Epithelial cell of esophagus (primary cell): ENCODE data around the gene NDUFA11.

Experiments
- DNase-seq: peaks from one replicate; pipeline ENCODE4 v3.0.0; 2010; ENCODE audit warnings: low read depth
- H3K4me3 ChIP-seq: 2 replicates; pipeline ENCODE4 v1.5.1; 2011; ENCODE audit warnings: mild to moderate bottlenecking, low read length, control low read depth
- TF ChIP-seq, protein P1 (sequence below): IDR thresholded peaks from 2 replicates; pipeline ENCODE4 v1.5.1; 2011; ENCODE audit warnings: low read depth, mild to moderate bottlenecking, low read length, control low read depth, inconsistent platforms; ENCODE audit not compliant: insufficient read depth; ENCODE audit errors: missing control alignments

Gene NDUFA11

DNA sequence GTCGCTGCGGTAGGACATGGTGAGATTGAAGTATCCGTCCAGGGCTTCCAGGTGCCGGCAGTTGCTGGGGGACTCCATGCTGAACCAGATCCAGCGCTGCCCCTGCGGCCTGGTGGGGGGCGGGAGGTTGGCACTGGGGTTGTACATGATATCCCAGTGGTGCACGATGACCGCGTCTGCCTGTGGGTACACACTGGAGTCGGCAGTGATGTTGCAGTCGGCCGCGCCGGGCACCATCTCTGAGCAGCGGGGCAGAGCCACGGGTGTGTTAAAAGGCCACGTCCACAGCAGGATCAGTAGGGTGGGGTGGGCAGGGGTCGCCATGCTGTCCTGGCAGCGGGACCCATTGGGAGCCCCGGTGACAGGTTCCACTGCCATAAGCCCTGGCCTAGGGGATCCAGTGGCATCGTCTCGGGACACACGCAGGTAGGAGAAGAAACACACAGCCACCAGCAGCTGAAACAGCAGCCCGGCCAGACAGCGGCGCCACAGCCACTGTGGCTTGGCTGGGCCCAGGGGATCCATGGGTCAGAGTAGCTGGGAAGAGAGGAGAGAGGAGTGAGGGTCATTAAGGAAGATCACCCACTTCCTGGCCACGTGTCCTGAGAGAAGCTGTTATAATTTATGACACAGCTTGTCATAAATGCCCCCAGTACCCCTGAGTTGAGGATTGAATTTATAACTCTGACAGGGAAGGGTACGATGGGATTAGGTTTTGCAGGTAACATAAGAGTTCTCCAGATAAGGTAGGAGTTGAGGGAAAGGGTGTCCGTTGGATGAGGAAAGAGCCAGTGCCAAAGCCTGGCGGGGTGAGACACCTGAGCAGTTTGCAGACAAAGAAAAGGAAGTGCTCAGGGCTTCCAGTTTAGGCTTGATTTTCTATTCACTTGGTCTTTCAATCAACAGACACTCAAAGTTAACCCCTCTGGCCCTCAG is 36.1 kb downstream of the NDUFA11 start:
- TF ChIP-seq, protein P1, sequence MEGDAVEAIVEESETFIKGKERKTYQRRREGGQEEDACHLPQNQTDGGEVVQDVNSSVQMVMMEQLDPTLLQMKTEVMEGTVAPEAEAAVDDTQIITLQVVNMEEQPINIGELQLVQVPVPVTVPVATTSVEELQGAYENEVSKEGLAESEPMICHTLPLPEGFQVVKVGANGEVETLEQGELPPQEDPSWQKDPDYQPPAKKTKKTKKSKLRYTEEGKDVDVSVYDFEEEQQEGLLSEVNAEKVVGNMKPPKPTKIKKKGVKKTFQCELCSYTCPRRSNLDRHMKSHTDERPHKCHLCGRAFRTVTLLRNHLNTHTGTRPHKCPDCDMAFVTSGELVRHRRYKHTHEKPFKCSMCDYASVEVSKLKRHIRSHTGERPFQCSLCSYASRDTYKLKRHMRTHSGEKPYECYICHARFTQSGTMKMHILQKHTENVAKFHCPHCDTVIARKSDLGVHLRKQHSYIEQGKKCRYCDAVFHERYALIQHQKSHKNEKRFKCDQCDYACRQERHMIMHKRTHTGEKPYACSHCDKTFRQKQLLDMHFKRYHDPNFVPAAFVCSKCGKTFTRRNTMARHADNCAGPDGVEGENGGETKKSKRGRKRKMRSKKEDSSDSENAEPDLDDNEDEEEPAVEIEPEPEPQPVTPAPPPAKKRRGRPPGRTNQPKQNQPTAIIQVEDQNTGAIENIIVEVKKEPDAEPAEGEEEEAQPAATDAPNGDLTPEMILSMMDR: no peak

DNA sequence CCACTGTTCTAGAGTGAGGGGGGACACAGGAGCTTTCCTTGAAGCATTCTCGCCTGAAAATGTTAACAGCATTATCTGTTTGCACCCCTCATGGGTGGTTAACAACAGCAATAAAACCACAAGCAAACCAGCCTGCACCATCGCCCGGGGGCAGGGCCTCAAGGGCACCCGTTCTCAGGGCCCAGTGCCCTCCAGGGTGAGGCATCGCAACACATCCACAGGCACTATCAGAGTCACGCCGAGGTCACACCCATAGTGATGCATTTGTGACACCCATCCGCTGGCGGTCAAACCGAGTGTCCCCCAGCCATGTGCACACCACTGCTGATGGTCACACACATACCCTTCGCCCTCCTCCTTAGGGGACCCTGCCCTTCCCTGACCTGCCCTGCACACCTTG is 37.8 kb downstream of the NDUFA11 start:
- no peak overlapping the region for H3K4me3 ChIP-seq
- TF ChIP-seq, protein P1: no peak
- DNase-seq: no peak

More for the DNA sequence above, 36.1 kb downstream of the NDUFA11 start:
- DNase-seq: no peak
- no peak overlapping the region for H3K4me3 ChIP-seq

DNA sequence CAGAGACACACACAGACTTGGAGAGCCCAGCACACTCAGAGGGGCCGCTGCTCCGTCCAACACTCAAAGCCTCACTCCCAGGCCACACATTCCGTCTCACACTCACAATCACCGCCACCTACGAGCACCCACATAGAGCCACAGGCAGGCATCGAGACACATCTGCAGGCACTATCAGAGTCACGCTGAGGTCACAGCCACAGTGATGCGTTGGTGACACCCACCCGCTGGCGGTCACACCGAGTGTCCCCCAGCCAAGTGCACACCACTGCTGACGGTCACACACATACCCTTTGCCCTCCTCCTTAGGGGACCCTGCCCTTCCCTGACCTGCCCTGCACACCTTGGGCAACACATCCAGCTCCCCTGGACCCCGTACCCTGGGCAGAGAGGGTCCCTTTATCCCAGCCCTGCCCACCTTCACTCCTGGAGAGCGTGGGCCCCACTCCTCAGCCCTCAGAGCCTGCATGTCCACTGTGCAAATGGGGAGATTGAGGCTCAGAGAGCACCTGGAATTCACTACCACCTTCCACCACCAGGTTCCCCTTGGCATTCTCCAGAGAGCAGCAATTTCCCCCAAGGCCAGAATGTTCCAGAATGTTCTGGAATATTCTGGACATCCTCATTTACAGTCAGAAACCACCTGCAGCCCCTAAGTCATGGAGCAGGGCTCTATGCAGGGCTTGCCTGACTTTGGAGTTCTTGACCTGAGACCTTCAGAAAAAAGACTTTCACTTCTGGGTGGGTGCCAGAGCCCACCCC is 38.7 kb downstream of the NDUFA11 start:
- TF ChIP-seq, protein P1: peak; percentile 33
- no peak overlapping the region for H3K4me3 ChIP-seq
- DNase-seq: no peak

DNA sequence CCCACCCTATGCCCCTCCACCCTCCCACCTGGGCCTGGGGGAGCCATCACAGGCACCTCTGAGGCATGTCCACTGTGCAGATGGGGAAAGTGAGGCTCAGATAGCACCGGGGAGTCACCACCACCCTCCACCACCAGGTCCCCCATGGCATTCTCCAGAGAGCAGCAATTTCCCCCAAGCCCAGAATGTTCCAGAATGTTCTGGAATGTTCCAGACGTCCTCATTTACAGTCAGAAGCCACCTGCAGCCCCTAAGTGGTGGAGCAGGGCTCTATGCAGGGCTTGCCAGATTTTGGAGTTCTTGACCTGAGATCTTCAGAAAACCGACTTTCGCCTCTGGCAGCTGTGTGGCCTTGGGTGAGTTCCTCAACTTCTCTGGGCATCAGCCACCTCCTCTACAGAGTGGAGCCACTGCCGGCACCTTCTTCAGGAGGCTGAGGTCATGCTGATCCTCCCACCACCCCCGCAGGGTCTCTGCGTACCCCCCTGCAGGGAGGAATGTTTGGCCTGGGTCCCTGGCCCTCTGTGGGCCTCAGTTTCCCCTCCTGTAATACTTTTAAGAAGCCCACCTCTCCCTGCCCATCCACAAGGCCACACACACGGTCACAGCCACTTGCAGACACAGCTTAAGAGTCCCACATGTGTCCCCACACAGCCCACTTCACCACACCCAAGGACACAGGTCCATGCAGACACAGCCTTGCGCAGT is 39.4 kb downstream of the NDUFA11 start:
- TF ChIP-seq, protein P1: no peak
- DNase-seq: no peak

DNA sequence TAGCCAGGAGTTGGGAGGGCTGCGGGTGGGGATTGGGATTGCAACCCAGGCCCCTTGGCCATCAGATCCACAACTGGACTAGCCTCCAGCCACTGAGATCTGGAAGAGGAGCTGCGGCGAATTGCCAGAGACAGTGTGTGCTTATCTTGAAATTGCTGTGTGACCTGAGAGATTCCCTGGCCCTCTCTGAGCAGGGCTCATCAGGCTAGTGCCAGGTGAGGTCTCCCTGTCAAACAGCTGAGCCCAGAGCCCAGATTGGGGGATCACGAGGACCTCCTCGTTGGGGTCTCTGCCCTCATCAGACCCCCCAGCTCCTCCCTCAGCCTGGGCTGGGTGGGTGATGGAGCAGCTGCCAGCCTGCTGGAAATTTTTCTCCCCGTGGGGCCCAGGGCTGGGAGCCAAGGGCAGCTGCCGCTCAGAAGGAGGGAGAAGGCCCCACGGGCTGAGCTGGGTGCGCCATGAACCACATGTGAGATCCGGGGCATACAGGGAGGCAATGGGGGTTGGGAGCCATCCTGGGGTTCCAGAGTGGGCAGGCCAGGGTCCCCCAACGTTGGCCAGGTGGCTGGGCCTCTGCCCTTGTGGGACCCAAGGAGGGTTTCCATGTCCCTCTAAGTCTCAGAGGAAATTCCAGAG is 40.4 kb downstream of the NDUFA11 start:
- H3K4me3 ChIP-seq: no peak overlapping the region
- TF ChIP-seq, protein P1: no peak
- no peak for DNase-seq

More for the DNA sequence above, 39.4 kb downstream of the NDUFA11 start:
- no peak overlapping the region for H3K4me3 ChIP-seq
